HepG2 (cell line): Measurements from ENCODE around the gene TOGARAM1. TPM values are rescaled to one million over a fixed set of nuclear protein-coding genes. Genes with fewer than 3 reads are reported as not detected.

Experiments
- ATAC-seq: fragments of 200-7000 bp; cut with Tn5 transposase; 3 replicates; pipeline ENCODE4 v1.9.1; 2020; ENCODE audit warnings: mild to moderate bottlenecking, moderate library complexity
- BruUV-seq: library from RNA; stranded (reverse); fragments of 400-500 nt; replicated peaks from 2 replicates; lab custom pipeline; 2021; lab: Mats Ljungman, UMichigan
- CTCF ChIA-PET: fragments of 300-600 bp; formaldehyde crosslinking; extraction: SDS; loops from one replicate; lab custom pipeline; 2021; ENCODE audit warnings: low total read pairs, inconsistent platforms, low intra/inter-chr PET ratio; lab: Yijun Ruan, JAX
- POLR2A ChIA-PET: fragments of 350-600 bp; sonication (Branson Sonifier 250); formaldehyde crosslinking; loops from one replicate; lab custom pipeline; 2020; ENCODE audit warnings: antibody characterized with exemption, inconsistent platforms; lab: Yijun Ruan, JAX
- DNase-seq: peaks from one replicate; pipeline ENCODE4 v3.0.0-alpha.2; 2015; ENCODE audit warnings: low spot score
- FAIRE-seq: peaks from 3 replicates; lab custom pipeline; 2011; peaks lifted over from hg19 to GRCh38; lab: Jason Lieb, UNC
- H2AFZ ChIP-seq: one replicate; pipeline ENCODE4 v1.6.1; 2011; ENCODE audit warnings: low read length, inconsistent platforms
- H3K27ac ChIP-seq: fragments of 300-600 bp; 3 replicates; pipeline ENCODE4 v1.8.0; 2011; ENCODE audit warnings: mixed run types, mild to moderate bottlenecking, mixed read lengths, low read length, inconsistent platforms; ENCODE audit not compliant: insufficient read depth; ENCODE audit errors: extremely low read length
- H3K27me3 ChIP-seq, 2 experiments: fragments of 200-600 bp in 1 of 2; 2 replicates in 1 of 2; 3 replicates in 1 of 2; pipeline versions ENCODE4 v1.6.0 to v1.8.0; 2011; ENCODE audit warnings: low read length in 2 of 2, mild to moderate bottlenecking in 2 of 2, moderate library complexity in 2 of 2, inconsistent platforms in 1 of 2; ENCODE audit not compliant: insufficient read depth in 2 of 2, control insufficient read depth in 1 of 2
- H3K36me3 ChIP-seq, 2 experiments: fragments of 200-600 bp in 1 of 2; replicated peaks in 1 of 2; 2 replicates in 1 of 2; 3 replicates in 1 of 2; pipeline versions ENCODE4 v1.5.1 to v1.8.0; 2011; ENCODE audit warnings: low read length in 2 of 2, inconsistent platforms in 1 of 2; ENCODE audit not compliant: insufficient read depth in 2 of 2, control insufficient read depth in 1 of 2
- H3K4me1 ChIP-seq: 2 replicates; pipeline ENCODE4 v1.5.1; 2012; ENCODE audit warnings: low read length, inconsistent platforms; ENCODE audit not compliant: insufficient read depth
- H3K4me2 ChIP-seq: 2 replicates; pipeline ENCODE4 v1.6.0; 2011; ENCODE audit warnings: low read depth, low read length, inconsistent platforms
- H3K4me3 ChIP-seq, 3 experiments: fragments of 200-600 bp in 1 of 3; sonication (generic), shearing (Covaris generic) in 1 of 3; replicated peaks in 1 of 3; 2 replicates each; pipeline ENCODE4 v1.5.1; 2011 to 2016; ENCODE audit warnings: low read length in 3 of 3, inconsistent platforms in 2 of 3, low read depth in 2 of 3, mild to moderate bottlenecking in 2 of 3, control low read depth in 1 of 3, mixed read lengths in 1 of 3; ENCODE audit not compliant: insufficient read depth in 1 of 3
- H3K79me2 ChIP-seq: one replicate; pipeline ENCODE4 v1.6.1; 2011; ENCODE audit warnings: low read length, inconsistent platforms; ENCODE audit not compliant: insufficient read depth
- H3K9ac ChIP-seq: 2 replicates; pipeline ENCODE4 v1.6.0; 2011; ENCODE audit warnings: mild to moderate bottlenecking, low read depth, low read length, inconsistent platforms; ENCODE audit not compliant: insufficient read depth
- H3K9me3 ChIP-seq: 2 replicates; pipeline ENCODE4 v1.5.1; 2012; ENCODE audit warnings: mild to moderate bottlenecking, low read length
- H4K20me1 ChIP-seq: 2 replicates; pipeline ENCODE4 v1.6.0; 2011; ENCODE audit warnings: inconsistent platforms, mild to moderate bottlenecking, low read length, moderate library complexity; ENCODE audit not compliant: insufficient read depth
- ARNTL ChIP-seq: sonication (generic); formaldehyde crosslinking; IDR thresholded peaks from 2 replicates; pipeline ENCODE4 v1.4.0; 2020; ENCODE audit warnings: mild to moderate bottlenecking, missing genetic modification reagents
- ATAD3A ChIP-seq: sonication (generic); formaldehyde crosslinking; IDR thresholded peaks from 2 replicates; pipeline ENCODE4 v1.4.0; 2020; ENCODE audit warnings: missing genetic modification reagents
- ETV5 ChIP-seq: IDR thresholded peaks from 2 replicates; pipeline ENCODE4 v1.6.1; 2018; ENCODE audit warnings: missing biosample characterization, missing genetic modification reagents, inconsistent platforms, borderline replicate concordance
- PLSCR1 ChIP-seq: sonication (generic); formaldehyde crosslinking; IDR thresholded peaks from 2 replicates; pipeline ENCODE4 v1.5.0; 2020; ENCODE audit warnings: missing genetic modification reagents, mild to moderate bottlenecking, borderline replicate concordance
- RNF219 ChIP-seq: sonication (generic); formaldehyde crosslinking; IDR thresholded peaks from 2 replicates; pipeline ENCODE4 v1.5.0; 2020; ENCODE audit warnings: mild to moderate bottlenecking, missing genetic modification reagents
- ZBTB20 ChIP-seq: sonication (generic); formaldehyde crosslinking; IDR thresholded peaks from 2 replicates; pipeline ENCODE4 v1.8.1; 2023; ENCODE audit warnings: missing genetic modification reagents, low read depth, mild to moderate bottlenecking, borderline replicate concordance
- ZFP90 ChIP-seq: sonication (generic); formaldehyde crosslinking; IDR thresholded peaks from 2 replicates; pipeline ENCODE4 v1.8.0; 2022; ENCODE audit warnings: missing genetic modification reagents, mild to moderate bottlenecking, inconsistent platforms, borderline replicate concordance
- ZFYVE20 ChIP-seq: sonication (generic); formaldehyde crosslinking; IDR thresholded peaks from 2 replicates; pipeline ENCODE4 v1.8.0; 2023; ENCODE audit warnings: low read depth, mild to moderate bottlenecking, moderate library complexity, missing genetic modification reagents, borderline replicate concordance
- WGBS: methylation state at CpG from one replicate; pipeline ENCODE4 v1.1.6; 2017; ENCODE audit warnings: low lambda C conversion rate; 5-methylcytosine and 5-hydroxymethylcytosine counted together
- in situ Hi-C: cut with HindIII; loops from 2 replicates; pipeline ENCODE4 v1.10.0; 2017; ENCODE audit warnings: low pct_unique_long_range_greater_than_20kb; ENCODE audit not compliant: extremely low pct_ligation_motif_present
- intact Hi-C: fragments of 100-400 bp; cut with micrococcal nuclease; formaldehyde crosslinking; loops from one replicate; pipeline ENCODE4 v1.10.0; 2022; ENCODE audit not compliant: unreplicated experiment
- polyA plus RNA-seq, 8 experiments: library from polyadenylated mRNA; depleted of rRNA in 3 of 8; stranded (reverse) in 7 of 8; unstranded in 1 of 8; fragments of >200 nt; fragmentation: Illumina TruSeq in 4 of 8; extraction: Trizol in 4 of 8; gene quantifications; 2 replicates each; pipeline versions ENCODE4 v1.2.1 to v1.2.3, GENCODE V29; 2011 to 2016; ENCODE audit warnings: low read depth in 4 of 8, missing spikeins in 1 of 8, mixed read lengths in 1 of 8; ENCODE audit not compliant: insufficient read depth in 1 of 8
- total RNA-seq, 5 experiments: library from RNA; depleted of rRNA; stranded (reverse); fragments of >200 nt; fragmentation: Illumina TruSeq; extraction: Trizol; gene quantifications; 2 replicates each; pipeline ENCODE4 v1.2.3, GENCODE V29; 2016; ENCODE audit warnings: low read depth in 1 of 5
- TF ChIP-seq, protein P1 (sequence below): sonication (generic); formaldehyde crosslinking; IDR thresholded peaks from 2 replicates; pipeline ENCODE4 v1.5.0; 2020; ENCODE audit warnings: mild to moderate bottlenecking, missing genetic modification reagents

The TOGARAM1 gene
- total and polyA plus RNA-seq, 2 of the 13 experiments (the other 11 are each of a cell fraction or from before 2014, with no cell fraction given), result 5.6 to 9.8 TPM

DNA sequence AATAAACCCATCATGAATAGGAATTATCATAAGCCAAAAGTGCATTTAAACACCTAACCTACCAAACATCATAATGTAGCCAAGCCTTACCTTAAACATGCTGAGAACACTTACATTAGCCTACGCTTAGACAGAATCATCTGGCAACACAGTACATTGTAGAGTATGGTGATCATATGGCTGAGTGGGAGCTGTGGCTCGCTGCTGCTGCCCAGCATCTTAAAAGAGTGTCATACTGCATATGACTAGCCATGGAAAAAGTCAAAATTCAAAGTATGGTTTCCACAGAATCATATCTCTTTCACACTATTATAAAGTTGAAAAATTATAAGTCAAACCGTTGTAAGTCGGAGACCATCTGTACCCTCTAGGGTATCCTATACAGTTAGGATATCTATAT lies 89.9 kb downstream of the TOGARAM1 start (continued):
- TF ChIP-seq PLSCR1 (no peak), RNF219 (CRISPR knock-in tag) (no peak), ZBTB20 (CRISPR knock-in tag) (no peak), ZFYVE20 (CRISPR knock-in tag) (no peak), ARNTL (CRISPR knock-in tag) (no peak)

DNA sequence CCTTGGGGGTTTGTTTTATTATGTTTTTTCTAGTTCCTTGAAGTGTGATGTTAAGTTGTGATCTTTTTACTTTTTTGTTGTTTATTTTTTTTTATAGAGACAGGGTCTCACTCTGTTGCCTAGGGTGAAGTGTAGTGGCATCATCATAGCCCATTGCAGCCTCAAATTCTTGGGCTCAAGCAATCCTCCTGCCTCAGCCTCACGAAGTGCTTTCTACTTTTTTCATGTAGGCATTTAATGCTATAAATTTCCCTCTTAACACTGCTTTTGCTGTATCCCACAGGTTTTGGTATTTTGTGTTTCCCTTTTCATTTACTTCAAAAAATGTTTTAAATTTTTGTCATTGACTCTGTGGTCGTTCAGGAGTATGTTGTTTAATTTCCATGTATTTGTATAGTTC lies 95.4 kb downstream of the TOGARAM1 start:
- no peak overlapping the region for H3K9ac ChIP-seq
- DNase-seq (no peak), ATAC-seq (peak; percentile 27; the same call in 2 of the 3 replicates), FAIRE-seq (no peak)
- no peaks in the 10 kb centered on the region; a peak in 1 of 5 replicates for H3K36me3 ChIP-seq
- no peaks in the 10 kb centered on the region for H3K79me2 ChIP-seq
- 66% methylated on average over 2 of the region's 2 CpGs for WGBS
- peak overlapping the region; percentile 55 for H3K27ac ChIP-seq
- no peaks in the 10 kb centered on the region for H3K27me3 ChIP-seq
- H3K9me3 ChIP-seq, result no peaks in the 10 kb centered on the region
- no peak overlapping the region; a peak in 1 of 6 replicates for H3K4me3 ChIP-seq
- no peak overlapping the region for H2AFZ ChIP-seq
- POLR2A ChIA-PET, result interaction anchor here (1.5 kb wide), 1 partner anchor 95 kb away, joined by 4 read pairs; the partner anchor contains the start of genes KLHL28 and TOGARAM1
- H4K20me1 ChIP-seq, result no peaks in the 10 kb centered on the region
- in situ Hi-C loops, result no loop called here
- intact Hi-C loops, result loop anchor here (2.0 kb wide), 1 partner anchor 77 kb away; the partner anchor contains the start of genes FANCM and FKBP3
- BruUV-seq, result no TSS peak
- peak overlapping the region; percentile 28 for H3K4me2 ChIP-seq
- CTCF ChIA-PET, result no interaction called here
- TF ChIP-seq, protein P1, sequence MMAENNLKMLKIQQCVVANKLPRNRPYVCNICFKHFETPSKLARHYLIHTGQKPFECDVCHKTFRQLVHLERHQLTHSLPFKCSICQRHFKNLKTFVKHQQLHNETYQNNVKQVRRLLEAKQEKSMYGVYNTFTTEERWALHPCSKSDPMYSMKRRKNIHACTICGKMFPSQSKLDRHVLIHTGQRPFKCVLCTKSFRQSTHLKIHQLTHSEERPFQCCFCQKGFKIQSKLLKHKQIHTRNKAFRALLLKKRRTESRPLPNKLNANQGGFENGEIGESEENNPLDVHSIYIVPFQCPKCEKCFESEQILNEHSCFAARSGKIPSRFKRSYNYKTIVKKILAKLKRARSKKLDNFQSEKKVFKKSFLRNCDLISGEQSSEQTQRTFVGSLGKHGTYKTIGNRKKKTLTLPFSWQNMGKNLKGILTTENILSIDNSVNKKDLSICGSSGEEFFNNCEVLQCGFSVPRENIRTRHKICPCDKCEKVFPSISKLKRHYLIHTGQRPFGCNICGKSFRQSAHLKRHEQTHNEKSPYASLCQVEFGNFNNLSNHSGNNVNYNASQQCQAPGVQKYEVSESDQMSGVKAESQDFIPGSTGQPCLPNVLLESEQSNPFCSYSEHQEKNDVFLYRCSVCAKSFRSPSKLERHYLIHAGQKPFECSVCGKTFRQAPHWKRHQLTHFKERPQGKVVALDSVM, result peak; percentile 89
- TF ChIP-seq ZFP90, result peak; percentile 88
- TF ChIP-seq ETV5 (CRISPR knock-in tag), result no peak
- TF ChIP-seq ATAD3A (CRISPR knock-in tag), result no peak
- H3K4me1 ChIP-seq, result peaks cover 34% of the 10 kb centered on the region
